Measurements from ENCODE around the gene NCBP2L. TPM values are rescaled to one million over a fixed set of nuclear protein-coding genes. Genes with fewer than 3 reads are reported as not detected.

Gene NCBP2L
- total and polyA plus RNA-seq, 9 of the 15 experiments (the other 6 are each of a cell fraction or from before 2014, with no cell fraction given), result not detected

DNA sequence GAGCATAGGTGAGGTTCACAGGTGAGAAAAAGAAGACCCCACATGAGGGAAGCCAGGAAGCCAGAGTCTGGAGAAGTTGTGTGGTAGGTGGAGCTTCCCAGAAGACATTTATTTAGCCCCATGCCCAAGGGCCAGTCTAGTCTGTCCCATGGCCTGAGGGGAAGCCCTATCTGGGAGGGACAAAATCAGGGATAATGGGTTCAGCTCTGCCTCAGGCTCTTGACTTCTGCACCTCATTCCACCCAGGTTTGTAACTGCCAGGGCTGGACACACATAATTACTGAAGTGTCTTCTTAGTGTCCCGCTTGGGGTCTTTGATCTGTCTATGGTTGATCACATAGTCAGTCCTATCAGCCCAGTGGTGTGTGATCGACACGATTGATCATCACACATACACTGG is 38.0 kb upstream of the NCBP2L start:
- no peak overlapping the region for H3K9ac ChIP-seq (ENCODE audit: insufficient read depth in 1 of 2, low read depth in 2 of 2, low read length in 2 of 2)
- no peak for ATAC-seq
- peaks cover 12 to 18% of the 10 kb centered on the region in 2 experiments; a peak in 4 of 5 replicates for H3K4me1 ChIP-seq (replicated peaks in 1 of 2; ENCODE audit: control insufficient read depth in 2 of 2, insufficient read depth in 2 of 2, low read length in 2 of 2)
- no peak for DNase-seq (ENCODE audit: extremely low read depth in 1 of 4, low spot score in 3 of 4)
- ChIA-PET CTCF (ENCODE audit: low intra/inter-chr PET ratio) (no interaction called here), POLR2A (no interaction called here)
- no peak for FAIRE-seq
- no peaks in the 10 kb centered on the region for H3K36me3 ChIP-seq (ENCODE audit: control insufficient read depth, insufficient read depth, low read length)
- no peak overlapping the region for H3K27ac ChIP-seq (ENCODE audit: extremely low read depth, low read depth, low read length)
- no peak overlapping the region for H2AFZ ChIP-seq (ENCODE audit: low read depth, low read length)
- H3K4me3 ChIP-seq, result no peak overlapping the region
- 36% methylated on average over 3 of the region's 3 CpGs for WGBS (ENCODE audit: insufficient coverage, low coverage, missing lambda C conversion rate)
- H4K20me1 ChIP-seq (replicated peaks; ENCODE audit: control insufficient read depth, insufficient read depth, low read length), result no peaks in the 10 kb centered on the region
- in situ Hi-C loops (cut with MboI), result no loop called here
- no peak overlapping the region for H3K4me2 ChIP-seq (ENCODE audit: insufficient read depth, low read length)
- intact Hi-C loops (cut with micrococcal nuclease), result no loop called here
- no peaks in the 10 kb centered on the region for H3K79me2 ChIP-seq (ENCODE audit: control insufficient read depth, insufficient read depth, low read length)
- H3K9me3 ChIP-seq (replicated peaks; ENCODE audit: control insufficient read depth, insufficient read depth, low read depth, low read length), result no peaks in the 10 kb centered on the region
- no TSS peak for BruUV-seq (replicated peaks)
- 0 out of 5 replicates have a peak, but pooled peaks cover 0 to 11% of the 10 kb centered on the region in 2 experiments for H3K27me3 ChIP-seq (ENCODE audit: control insufficient read depth in 2 of 2, insufficient read depth in 2 of 2, low read length in 2 of 2)
- TF ChIP-seq GMEB1 (CRISPR knock-in tag; IDR thresholded peaks at IDR 0.05) (no peak), PATZ1 (CRISPR knock-in tag; IDR thresholded peaks at IDR 0.05; ENCODE audit: borderline replicate concordance) (no peak), RFX1 (IDR thresholded peaks at IDR 0.05) (no peak)
- H3K9me1 ChIP-seq (ENCODE audit: control insufficient read depth, insufficient read depth, low read length), result no peaks in the 10 kb centered on the region
